ENCODE measurements around the gene RASD1. TPM values are rescaled to one million over a fixed set of nuclear protein-coding genes. Genes with fewer than 3 reads are reported as not detected.

RASD1 gene
- total and polyA plus RNA-seq, 8 donors = 4.9 to 129 (median 14.7) TPM

GRCh38 chr17:17527956-17528500, 31.8 kb upstream of the RASD1 start:
- WGBS, 2 donors = 91 to 96% methylated on average over 17 of the region's 17 CpGs
- H3K4me3 ChIP-seq = no peak overlapping the region
- DNase-seq (peak in 2 of 6 donors; percentile 25 to 74), FAIRE-seq (no peak), ATAC-seq (no peak)
- H3K36me3 ChIP-seq = no peaks in the 10 kb centered on the region
- H3K4me1 ChIP-seq = peaks cover 6 to 16% (median 15%) of the 10 kb centered on the region in 3 donors
- H3K9me3 ChIP-seq = no peaks in the 10 kb centered on the region
- TF ChIP-seq CTCF (IDR thresholded peaks at IDR 0.05) = no peak
- intact Hi-C loops (cut with DNase I) = no loop called here
- H3K27me3 ChIP-seq = no peaks in the 10 kb centered on the region
- no peak overlapping the region for H3K27ac ChIP-seq

GRCh38 chr17:17527534-17527933, 31.3 kb upstream of the RASD1 start:
- peaks cover 6 to 19% (median 19%) of the 10 kb centered on the region in 3 donors for H3K4me1 ChIP-seq
- no peak for TF ChIP-seq CTCF (IDR thresholded peaks at IDR 0.05)
- H3K27ac ChIP-seq = no peak overlapping the region
- ATAC-seq (no peak), DNase-seq (peak in 2 of 6 donors; percentile 9 to 32), FAIRE-seq (no peak)
- H3K27me3 ChIP-seq = no peaks in the 10 kb centered on the region
- intact Hi-C loops (cut with DNase I) = no loop called here
- no peak overlapping the region for H3K4me3 ChIP-seq
- 95% methylated on average over 11 of the region's 11 CpGs for WGBS, 2 donors
- H3K9me3 ChIP-seq = no peaks in the 10 kb centered on the region
- H3K36me3 ChIP-seq = no peaks in the 10 kb centered on the region

DNA sequence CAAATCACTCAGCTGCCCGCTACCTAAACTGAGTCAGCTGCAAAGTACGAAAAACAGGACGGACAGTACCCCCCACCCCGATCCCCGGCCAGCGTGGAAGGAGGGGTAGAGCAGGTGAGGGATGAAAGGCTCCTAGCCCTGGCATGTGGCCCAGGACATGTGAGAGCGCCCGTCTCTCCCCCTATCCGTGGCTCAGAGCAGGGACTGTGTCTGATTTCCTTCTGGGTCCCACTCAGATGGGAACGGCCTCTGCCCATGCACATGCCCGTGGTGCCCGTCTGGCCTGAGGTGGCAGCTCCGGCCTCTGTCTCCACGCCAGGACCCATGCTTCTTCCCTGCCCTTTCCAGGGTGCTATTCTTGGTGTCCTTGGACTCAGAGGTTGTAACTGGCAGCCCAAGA, 30.2 kb upstream of the RASD1 start:
- ATAC-seq (peak in 2 of 4 donors; percentile 3 to 23), DNase-seq (peak in 2 of 6 donors; percentile 49 to 67), FAIRE-seq (no peak)
- Histone ChIP-seq H3K9me3 (no peaks in the 10 kb centered on the region), H3K4me3 (no peak overlapping the region), H3K27ac (no peak overlapping the region), H3K4me1 (peaks cover 6 to 20% (median 19%) of the 10 kb centered on the region in 3 donors), H3K27me3 (no peaks in the 10 kb centered on the region), H3K36me3 (no peaks in the 10 kb centered on the region)
- intact Hi-C loops (cut with DNase I) = no loop called here
- no peak for TF ChIP-seq CTCF (IDR thresholded peaks at IDR 0.05)
- 41 to 66% methylated on average over 14 of the region's 14 CpGs for WGBS, 2 donors

DNA sequence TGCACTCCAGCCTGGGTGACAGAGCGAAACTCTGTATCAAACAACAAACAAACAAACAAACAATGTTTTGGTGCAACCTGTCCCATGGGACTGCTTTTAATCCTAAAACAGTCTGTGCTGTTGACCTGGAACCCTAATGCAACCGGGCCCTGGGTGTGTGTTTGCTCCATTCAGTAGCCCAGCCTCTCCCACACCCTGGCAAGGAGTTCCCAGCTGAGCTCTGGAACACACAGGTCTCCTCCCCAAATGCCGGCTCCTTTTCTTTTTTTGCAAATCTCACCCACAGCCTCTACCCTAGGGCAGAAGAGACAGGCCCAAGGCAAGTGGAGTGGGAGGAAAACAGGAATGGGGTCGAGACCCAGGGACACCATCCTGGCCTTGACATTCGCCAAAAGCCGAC, 29.8 kb upstream of the RASD1 start:
- no peaks in the 10 kb centered on the region for H3K9me3 ChIP-seq
- no peak for ATAC-seq
- no peak for TF ChIP-seq CTCF (IDR thresholded peaks at IDR 0.05)
- peaks cover 6 to 20% (median 19%) of the 10 kb centered on the region in 3 donors for H3K4me1 ChIP-seq
- intact Hi-C loops (cut with DNase I) = no loop called here
- H3K36me3 ChIP-seq = no peaks in the 10 kb centered on the region
- no peaks in the 10 kb centered on the region for H3K27me3 ChIP-seq
- H3K4me3 ChIP-seq = no peak overlapping the region
- 58 to 78% methylated on average over 6 of the region's 6 CpGs for WGBS, 2 donors
- peak in 1 of 6 donors; percentile 3 for DNase-seq
- H3K27ac ChIP-seq = no peak overlapping the region
- no peak for FAIRE-seq

- H3K4me3 ChIP-seq = no peak overlapping the region
- peaks cover 6 to 20% (median 19%) of the 10 kb centered on the region in 3 donors for H3K4me1 ChIP-seq
- no peak for TF ChIP-seq CTCF (IDR thresholded peaks at IDR 0.05)
- FAIRE-seq (no peak), DNase-seq (peak in 2 of 6 donors; percentile 21 to 48), ATAC-seq (no peak)
- H3K9me3 ChIP-seq = no peaks in the 10 kb centered on the region
- WGBS, 2 donors = 91 to 97% methylated on average over 15 of the region's 15 CpGs
- intact Hi-C loops (cut with DNase I) = no loop called here
- H3K27me3 ChIP-seq = no peaks in the 10 kb centered on the region
- no peaks in the 10 kb centered on the region for H3K36me3 ChIP-seq
- H3K27ac ChIP-seq = no peak overlapping the region
These were observed 29.1 kb upstream of the RASD1 start for GRCh38 chr17:17525311-17525710.
